Measurements from ENCODE around the gene SPRR2A.
"Not testable (repeated sequence)": the region's sequence is repeated elsewhere in the genome, so short reads cannot be mapped to it uniquely, and the experiment has no call there.

The SPRR2A gene

GRCh38 chr1:153057375-153057774 lies at the start of gene SPRR2A:
Gene SPRR2A (minus strand): TSS chr1:153057512. CDS start chr1:153056735, 777 bp downstream.
- no peak for DNase-seq

DNA sequence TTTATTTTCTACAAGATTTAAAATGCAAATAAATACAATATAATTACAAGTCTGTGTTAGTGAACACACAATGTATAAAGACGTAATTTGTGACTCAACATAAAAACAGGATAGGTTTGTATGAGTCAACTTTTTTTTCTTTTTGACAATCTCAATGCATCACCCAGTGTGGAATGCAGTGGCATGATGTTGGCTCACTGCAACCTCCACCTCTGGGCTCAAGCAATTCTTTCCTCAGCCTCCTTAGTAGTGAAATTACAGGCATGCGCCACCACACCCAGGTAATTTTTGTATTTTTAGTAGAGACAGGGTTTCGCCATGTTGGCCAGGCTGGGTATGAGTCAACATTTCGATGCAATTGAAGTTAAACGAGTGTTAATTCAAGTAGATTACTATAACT lies 42.9 kb upstream of the SPRR2A start:
- no peak for DNase-seq

- no peak for DNase-seq
These were observed 42.2 kb upstream of the SPRR2A start for GRCh38 chr1:153099461-153100045.

DNA sequence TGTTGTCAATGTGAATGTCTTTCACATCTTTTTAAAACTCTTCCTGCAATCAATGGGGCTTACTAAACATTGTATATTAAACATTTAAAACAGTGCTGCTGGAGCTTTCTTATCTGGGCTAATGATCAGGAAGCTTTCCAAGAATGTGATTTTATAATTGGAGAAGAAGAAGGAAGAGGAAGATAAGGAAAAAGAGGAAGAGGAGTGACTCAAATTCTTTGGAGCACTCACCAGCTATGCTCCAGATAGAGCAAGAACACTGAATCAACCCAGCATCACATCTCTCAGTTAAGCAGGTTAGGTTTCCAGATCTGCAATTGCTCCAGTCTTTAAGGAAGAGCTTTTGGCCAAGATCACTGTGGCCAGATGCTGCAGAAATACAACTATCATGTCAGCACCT lies 38.5 kb upstream of the SPRR2A start:
- DNase-seq = no peak

DNA sequence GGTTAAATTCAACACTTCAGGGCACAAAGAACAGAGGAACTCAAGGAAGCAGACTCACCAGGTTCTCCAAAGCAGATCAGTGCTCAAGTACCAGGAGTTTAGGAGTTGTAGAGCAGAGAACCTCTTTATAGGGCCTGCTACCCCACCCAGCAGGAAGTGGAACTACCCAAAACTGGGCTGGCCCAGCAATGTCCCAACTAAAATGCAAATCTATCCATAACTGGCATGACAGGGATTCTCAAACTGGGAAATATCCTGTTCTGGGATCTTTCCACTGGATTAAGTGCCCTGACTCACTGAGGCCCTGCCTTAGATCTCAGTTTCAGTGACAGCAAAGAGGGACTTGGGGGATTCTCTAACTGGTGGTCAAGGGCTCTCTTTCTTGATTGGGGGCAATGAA lies 37.1 kb upstream of the SPRR2A start, which contains the start of gene SPRR2E:
Gene SPRR2E, minus strand, starts transcription at position 101 of the 400 bp plus-strand sequence. CDS start 775 bp downstream, outside the sequence.
- no peak for DNase-seq

DNA sequence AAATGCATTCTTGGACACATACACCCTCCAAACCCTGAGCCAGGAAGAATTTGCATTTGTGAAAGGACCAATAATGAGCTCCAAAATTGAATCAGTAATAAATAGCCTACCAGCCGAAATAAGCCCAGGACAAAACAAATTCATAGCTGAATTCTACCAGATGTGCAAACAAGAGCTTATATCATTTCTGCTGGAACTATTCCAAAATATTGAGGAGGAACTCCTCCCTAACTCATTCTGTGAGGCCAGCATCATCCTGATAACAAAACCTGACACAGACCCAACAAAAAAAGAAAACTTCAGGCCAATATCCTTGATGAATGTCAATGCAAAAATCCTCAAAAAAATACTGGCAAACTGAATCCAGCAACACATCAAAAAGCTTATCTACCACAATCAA lies 30.3 kb upstream of the SPRR2A start:
- no peak for DNase-seq

GRCh38 chr1:153081736-153082135 lies 24.4 kb upstream of the SPRR2A start:
- no peak for DNase-seq

GRCh38 chr1:153072806-153073726 lies 15.8 kb upstream of the SPRR2A start:
- DNase-seq = no peak

GRCh38 chr1:153071511-153071910 lies 14.2 kb upstream of the SPRR2A start, which contains the start of gene SPRR2B:
Gene SPRR2B (minus strand): TSS chr1:153071611. CDS start chr1:153070839, 772 bp downstream.
- no peak for DNase-seq

DNA sequence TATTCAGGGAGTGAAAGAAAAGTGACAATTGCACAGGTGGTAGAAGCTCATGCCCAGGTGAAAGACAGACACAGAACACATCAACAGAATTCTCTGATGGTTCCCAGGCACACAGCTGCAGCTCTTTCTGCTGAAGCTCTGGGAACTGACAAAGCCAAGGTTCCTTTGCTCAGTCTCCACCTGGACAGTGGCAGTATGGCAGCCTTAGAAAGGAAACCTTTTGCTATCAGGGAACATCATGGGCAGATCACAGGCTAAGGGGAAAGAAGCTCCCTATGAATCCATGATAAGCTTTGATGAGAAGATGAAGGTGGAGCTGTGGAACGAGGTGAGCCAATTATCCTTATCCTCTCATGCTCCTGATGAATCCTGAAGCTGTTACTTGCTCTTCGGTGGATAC lies 12.9 kb upstream of the SPRR2A start:
- DNase-seq = no peak

DNA sequence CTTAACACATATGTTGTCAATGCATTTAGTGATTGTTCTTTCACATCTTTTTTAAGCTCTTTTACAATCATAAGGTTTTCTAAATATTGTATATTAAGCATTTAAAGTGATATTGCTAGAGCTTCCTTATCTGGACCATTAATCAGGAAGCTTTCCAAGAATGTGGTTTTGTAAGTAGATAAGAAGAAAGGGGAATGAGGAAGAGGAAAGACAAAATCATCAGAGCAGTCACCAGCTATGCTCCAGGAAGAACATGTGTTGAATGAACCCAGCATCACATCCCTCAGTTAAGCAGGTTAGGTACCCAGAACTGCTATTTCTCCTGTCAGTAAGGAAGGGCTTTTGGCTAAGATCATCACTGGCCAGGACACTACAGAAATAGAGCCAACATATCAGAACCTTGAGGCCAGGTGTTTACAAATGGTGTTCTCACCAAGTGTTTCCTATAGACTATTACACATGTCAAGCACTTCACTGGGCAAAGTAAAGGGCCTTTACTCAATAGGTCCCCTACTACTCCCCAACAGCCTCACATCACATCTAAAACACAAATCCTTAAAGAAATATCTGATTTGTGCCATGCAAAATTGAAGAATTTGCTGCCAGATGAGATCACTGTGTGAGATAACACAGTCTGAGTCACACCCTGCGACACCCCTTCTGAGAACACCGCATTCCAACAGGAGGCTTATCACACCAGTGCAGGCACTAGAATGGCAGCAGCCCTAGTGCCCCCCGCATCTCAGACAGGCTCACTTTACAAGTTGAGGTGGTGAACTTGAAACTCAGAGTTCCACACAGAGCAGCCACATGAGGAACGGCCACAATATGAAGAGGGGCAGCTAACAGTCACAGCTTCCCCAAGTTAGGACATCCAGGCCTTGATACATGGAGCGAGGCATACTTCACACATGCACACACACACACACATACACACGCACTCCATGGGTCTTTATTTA lies 1.8 kb upstream of the SPRR2A start:
- DNase-seq = no peak

DNA sequence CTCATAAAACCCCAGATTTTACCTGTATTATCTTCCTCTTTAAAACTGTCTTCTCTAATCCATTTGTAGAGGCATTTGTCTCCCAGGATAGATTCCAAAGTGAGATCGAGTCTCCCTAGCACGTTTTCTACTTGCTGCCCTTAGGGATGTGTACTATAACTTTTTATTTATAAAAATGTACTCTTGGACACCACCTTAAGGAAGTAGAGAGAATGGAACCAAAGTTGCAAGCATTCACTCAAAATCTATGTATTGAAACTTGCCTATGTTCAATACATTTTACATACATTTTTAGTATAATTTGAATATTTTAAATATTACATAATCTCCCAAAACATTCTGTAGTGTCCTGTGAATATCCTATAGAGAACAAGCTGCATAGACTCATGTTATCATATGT lies 842 bp upstream of the SPRR2A start:
- no peak for DNase-seq

- not testable (repeated sequence) for DNase-seq
These were observed 1.2 kb downstream of the SPRR2A start for GRCh38 chr1:153056111-153056510.

- DNase-seq = no peak
These were observed 8.1 kb downstream of the SPRR2A start for GRCh38 chr1:153049211-153049610.

GRCh38 chr1:153040950-153041631 lies 16.2 kb downstream of the SPRR2A start, which contains the start of gene SPRR2D:
Gene SPRR2D (minus strand): TSS chr1:153041120. CDS start chr1:153040346, 774 bp downstream.
- DNase-seq = no peak

- no peak for DNase-seq
These were observed 22.1 kb downstream of the SPRR2A start for GRCh38 chr1:153035211-153035610.

- DNase-seq = no peak
These were observed 24.5 kb downstream of the SPRR2A start for GRCh38 chr1:153032677-153033308.

GRCh38 chr1:153032073-153032472 lies 25.2 kb downstream of the SPRR2A start:
- no peak for DNase-seq

DNA sequence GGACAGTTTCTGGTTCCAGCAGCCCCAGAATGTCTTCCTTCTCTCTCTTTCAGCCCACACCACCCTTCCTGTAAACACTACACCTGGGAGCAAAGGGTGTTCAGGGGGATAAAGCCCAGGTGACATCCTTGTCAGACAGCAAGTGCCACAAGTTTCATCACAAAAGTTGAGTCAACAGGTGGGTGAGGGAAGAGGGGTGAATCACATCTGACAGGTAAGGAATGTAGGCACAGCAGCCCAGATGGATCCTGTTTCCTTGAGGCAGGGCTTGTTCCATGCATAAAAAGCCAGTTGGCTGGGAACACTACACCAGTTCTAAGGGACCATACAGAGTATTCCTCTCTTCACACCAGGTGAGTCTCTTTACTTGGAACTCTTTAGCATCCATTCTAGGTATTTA lies 26.4 kb downstream of the SPRR2A start, which contains the start of gene SPRR1B:
Gene SPRR1B, plus strand, starts transcription at position 309 of the 400 bp plus-strand sequence. CDS start 1,143 bp downstream, outside the sequence.
- no peak for DNase-seq

DNA sequence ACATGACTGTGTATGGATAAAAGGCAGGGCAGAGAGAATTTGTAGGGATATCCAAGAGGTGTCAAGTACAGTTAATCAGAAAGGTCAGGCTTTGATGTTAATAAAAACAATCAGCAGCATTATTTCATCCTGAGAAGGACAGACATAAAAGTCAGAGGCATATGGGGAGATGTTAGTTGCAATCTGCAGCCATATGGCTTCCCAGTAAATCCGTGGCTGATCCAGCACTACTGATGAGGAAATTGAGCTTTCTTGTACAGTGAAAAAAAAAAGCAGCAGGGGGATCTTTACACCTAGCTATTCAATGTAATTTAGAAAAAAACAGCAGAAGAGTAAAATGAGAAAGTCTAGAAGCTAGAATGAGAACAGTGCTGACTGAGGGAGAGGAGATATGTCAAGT lies 28.5 kb downstream of the SPRR2A start:
- no peak for DNase-seq

DNA sequence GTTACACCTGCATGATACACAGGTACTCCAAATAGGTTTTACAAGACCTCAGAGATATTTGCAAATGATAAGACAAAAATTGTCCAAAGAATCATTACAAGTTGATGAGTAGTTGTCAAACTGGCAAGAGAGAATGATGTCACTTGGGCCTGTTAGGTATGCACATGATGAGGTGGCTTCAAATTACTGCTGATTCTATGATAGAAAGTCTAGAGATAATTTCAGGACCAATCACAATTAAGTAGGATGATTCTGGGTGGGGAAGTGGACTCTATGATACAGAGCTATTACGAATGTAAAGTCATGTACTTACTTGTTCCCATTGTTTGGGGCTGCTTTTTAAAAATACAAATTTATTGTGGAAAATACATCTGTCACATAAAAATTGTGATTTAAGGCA lies 31.5 kb downstream of the SPRR2A start:
- DNase-seq = no peak
